ENCODE measurements around the gene FRY. TPM values are rescaled to one million over a fixed set of nuclear protein-coding genes. Genes with fewer than 3 reads are reported as not detected.

FRY gene
- polyA plus RNA-seq, 3 donors = 48.8 to 60.4 (median 57.5) TPM

DNA sequence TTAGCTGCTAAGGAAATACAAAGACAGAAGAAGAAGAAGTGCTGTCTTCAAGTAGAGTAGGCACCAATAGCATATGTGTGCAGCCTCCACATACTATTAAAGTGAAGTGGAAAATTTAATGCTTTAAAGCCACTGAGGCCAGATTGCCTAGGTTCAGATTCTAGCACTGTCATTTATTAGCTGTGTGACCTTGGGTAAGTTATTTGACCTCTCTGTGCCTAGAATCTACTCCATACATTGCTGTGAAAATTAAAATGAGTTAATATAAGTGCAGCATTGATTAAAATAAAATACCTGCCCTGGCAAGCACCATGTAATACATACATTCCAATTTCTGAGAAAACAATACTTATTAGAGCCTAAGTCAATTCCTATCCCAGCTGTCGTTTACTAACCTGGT, 110.5 kb downstream of the FRY start:
- no peak for DNase-seq (ENCODE audit: extremely low read depth in 1 of 11, low read depth in 9 of 11, low spot score in 4 of 11)

DNA sequence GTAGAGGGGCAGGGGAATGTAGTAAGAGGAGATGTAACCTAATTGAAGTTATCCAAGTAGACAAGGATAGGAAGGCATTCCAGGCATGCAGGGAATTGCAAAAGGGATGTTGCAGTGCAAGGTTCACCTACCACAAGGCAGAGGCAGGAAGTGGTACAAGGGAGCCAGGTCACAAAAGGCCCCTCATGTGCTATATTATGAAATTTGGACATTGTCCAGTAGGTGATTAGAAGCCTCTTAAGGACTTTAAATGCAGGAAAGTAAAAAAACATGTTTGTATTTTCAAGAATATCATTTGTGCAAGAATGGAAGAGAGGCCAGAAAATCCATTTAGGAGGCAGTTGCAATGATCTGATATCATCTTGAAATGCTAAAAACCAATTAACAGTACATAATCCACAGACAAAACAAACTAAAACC, 111.4 kb downstream of the FRY start:
- DNase-seq (ENCODE audit: extremely low read depth in 1 of 11, low read depth in 9 of 11, low spot score in 4 of 11) = peak in 2 of 11 donors; percentile 19 to 31

DNA sequence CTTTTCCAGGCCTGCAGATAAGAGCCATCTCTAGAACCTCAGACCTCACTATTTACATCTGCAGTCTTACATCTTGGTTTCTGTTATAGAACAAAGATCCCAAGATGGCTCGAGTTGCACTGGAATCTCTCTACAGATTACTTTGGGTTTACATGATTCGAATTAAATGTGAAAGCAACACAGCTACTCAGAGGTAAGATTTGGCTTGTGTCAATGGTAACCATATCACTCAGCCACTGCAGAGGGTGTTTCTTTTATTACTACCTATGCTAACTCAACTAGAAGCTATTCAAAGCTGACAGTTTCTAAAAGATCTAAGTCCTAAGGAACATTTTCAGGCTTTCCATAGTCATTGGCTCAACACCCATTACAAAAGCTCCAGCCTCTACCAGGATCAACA, 115.6 kb downstream of the FRY start:
- no peak for DNase-seq (ENCODE audit: extremely low read depth in 1 of 11, low read depth in 9 of 11, low spot score in 4 of 11)

DNA sequence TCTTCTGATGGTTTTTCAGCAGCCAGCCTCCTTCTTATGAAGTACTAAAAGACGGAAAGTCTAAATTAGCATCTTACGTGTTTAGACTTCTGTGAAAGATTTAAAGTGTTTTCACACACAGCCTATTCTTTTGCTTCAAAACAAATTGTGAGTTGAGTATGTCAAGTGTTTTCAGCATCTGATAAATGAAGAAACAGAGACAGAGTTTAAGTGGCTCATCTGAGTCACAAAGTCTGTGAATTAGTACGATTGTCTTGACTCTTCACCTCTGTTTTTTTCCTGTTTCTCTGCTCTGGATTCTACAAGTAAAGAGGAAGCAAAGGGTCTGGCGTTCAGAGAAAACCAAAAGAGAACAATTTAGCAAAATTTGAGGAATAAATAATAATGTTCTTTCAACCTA, 116.4 kb downstream of the FRY start:
- no peak for DNase-seq (ENCODE audit: extremely low read depth in 1 of 11, low read depth in 9 of 11, low spot score in 4 of 11)

DNA sequence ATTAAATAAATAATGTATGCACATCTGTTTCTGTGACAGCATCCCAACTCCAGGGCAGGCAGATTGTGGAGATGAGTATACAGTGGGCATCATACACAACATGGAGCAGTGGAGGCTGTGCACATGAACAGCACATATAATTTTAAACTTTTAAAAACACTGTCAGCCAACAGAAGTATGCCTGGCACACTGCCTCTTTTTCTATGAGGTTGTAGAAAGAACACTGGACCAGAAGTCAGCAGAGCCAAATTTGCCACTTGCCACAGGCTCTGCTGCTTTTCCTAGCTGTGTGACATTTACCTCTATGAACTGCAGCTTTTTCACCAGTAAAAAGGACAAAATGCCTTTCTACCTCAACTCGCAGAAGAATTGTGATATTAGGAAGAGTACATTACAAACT, 118.7 kb downstream of the FRY start:
- no peak for DNase-seq (ENCODE audit: extremely low read depth in 1 of 11, low read depth in 9 of 11, low spot score in 4 of 11)

DNA sequence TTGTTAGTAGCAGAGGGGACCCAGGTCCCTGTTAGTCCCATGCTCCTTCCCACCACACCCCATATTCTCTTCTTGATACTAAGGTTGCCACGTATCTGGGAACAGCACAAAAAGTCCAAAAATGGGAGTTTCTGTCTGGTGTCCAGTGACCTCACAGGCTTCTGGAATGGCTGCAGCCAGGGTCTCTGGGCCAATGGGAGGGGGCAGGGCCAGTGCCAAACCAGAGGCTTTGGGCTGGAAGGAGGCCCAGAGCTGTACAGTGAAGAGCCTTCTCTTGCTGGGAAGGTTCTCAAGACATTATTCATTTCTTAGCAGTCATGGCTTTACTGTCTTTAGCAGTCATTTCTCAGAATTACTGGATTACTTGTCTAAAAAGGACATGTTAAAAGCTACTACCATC, 119.2 kb downstream of the FRY start:
- DNase-seq (ENCODE audit: extremely low read depth in 1 of 11, low read depth in 9 of 11, low spot score in 4 of 11) = no peak

DNA sequence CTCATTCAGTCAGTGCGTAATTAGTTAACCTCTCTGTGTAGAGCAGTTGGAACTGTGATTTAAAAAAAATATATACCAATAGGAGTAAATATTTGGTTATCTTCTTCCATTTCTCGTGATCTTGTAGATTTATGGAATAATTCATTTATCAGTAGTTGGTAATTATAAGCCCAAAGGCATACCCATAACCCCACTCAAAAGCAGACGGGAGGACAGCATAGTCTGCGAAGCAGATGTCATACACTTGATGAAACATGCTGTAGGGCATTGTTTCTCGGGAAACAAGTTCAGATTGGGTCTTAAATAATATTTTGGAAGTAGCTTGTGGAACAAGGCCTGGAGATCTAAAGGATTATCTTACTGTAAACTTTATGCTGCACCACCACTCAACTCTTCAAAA, 119.7 kb downstream of the FRY start:
- DNase-seq (ENCODE audit: extremely low read depth in 1 of 11, low read depth in 9 of 11, low spot score in 4 of 11) = no peak

DNA sequence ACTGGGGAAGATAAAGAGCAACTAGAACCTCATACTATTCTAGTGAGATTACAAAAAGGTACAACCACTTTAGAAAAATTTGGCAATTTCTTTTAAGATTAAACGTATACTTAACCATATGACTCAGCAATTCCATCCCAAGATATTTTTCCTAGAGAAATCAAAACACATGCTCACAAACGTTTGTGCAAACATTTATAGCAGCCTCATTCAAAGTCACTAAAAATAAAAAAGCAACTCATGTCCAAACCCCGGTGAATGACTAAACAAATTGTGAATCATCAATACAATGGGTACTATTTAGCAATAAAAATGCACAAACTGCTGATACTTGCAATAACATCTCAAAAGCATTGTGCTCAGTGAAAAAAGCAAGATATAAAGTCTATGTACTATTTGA, 121.5 kb downstream of the FRY start:
- DNase-seq (ENCODE audit: extremely low read depth in 1 of 11, low read depth in 9 of 11, low spot score in 4 of 11) = no peak

DNA sequence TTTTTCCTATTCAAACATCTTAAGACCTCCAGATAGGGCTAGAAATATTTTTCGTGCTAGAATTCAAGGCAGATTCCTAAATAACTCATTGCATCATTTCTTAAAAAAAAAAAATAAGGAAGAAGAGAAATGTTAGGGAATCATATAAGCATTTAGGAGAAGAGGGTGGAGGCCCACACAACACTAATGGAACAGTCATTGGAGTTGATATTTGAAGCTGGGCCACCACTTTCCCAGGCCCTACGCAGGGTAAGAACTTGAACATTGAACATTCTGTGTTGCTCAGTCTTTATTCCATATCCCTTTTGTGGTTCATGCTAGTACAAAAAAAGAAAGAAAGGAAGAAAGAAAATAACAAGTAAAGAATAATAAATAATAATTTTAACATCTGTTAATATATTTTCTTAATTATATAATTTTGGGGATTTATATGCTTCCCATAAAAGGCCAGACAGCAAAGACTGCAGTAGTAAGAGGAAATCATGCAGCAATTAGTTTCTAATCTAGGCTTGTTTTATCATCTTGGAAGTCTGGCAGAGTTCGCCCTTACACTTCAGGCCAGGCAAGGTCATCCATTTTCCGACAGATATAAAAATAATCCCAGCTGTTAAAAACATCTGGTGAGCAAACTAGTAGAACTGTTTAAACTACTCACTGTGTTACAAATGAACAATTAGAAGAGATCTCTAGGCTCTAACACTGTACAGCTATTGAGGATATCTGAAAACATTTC, 127.7 kb downstream of the FRY start:
- DNase-seq (ENCODE audit: extremely low read depth in 1 of 11, low read depth in 9 of 11, low spot score in 4 of 11) = peak in 6 of 11 donors; percentile 10 to 42 (median 38)

DNA sequence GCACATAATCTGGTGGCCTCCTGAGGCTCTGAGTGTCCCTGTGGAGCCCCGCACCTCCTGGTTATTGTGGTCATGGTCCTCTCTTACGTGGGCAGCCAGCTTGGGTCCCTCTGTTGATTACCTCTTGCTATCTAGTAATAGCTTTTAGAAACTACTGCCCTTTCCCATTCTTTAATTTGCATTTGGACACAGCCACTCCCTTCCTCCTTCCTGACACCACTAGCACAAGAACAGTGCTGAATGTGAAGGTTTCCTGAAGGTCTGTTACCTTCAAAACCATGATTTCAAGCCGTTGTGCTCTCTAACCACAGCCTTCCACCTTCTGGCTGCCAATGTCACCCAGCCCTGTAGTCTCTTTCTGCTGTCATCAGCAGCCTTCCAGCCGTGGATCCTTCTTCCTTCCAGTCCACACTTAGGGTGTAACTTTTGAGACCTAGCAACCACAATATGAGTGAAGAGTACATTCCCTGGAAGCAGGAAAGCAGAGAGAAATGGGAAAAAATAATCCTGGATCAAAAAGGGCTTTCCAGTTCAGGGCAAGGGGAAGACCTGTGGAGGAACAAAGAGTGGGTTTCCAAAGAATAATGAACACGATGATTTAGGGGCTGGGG, 130.9 kb downstream of the FRY start:
- DNase-seq (ENCODE audit: extremely low read depth in 1 of 11, low read depth in 9 of 11, low spot score in 4 of 11) = no peak

DNA sequence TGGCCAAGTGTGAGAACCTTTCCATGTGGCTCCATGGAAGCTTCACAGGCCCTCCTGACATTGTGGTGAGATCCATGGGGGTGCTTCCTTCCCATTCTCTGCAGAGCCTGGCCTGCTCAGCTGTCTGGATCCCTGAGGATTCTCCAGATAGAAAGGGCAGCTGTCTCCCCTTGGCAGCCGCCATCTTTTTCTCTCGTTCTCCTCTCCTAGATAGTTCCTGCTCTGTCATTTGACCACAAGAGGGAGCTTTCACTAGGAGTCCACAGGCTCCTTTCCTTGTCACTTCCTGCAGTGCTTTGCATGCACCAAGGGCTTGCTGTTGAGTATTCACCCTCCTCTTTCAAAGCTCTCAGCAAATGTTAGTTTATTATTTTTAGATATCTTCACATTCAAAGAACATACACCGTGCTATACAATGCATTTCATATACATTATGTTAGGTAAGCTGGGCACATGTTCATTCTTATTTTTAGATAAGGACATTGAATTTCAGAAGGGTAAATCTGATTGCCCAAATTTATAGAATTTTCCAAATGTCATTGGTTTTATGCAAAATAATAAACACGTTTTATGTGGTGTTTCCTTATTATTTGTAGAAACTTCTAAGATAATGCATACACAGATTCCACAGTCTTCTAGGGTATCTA, 133.2 kb downstream of the FRY start:
- peak in 5 of 11 donors; percentile 10 to 46 (median 26) for DNase-seq (ENCODE audit: extremely low read depth in 1 of 11, low read depth in 9 of 11, low spot score in 4 of 11)

DNA sequence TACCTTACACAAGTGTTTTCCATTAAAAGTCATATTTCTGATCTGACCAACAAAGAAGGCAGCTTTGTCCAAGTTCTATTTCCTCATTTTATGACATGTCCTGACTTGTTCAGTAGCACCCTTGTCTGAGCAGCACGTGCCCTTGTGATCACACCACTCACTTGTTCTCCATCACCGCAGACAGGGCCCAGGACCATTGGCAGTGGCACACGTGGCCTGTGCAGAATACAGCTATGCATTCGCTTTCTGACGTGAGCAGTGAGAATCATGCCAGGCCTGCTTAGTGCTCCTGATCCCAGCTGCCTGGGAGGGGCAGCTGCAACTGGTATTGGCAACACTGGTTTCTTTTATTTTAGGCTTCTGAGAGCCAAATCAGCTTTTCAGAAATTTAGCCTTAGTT, 134.2 kb downstream of the FRY start:
- no peak for DNase-seq (ENCODE audit: extremely low read depth in 1 of 11, low read depth in 9 of 11, low spot score in 4 of 11)

DNA sequence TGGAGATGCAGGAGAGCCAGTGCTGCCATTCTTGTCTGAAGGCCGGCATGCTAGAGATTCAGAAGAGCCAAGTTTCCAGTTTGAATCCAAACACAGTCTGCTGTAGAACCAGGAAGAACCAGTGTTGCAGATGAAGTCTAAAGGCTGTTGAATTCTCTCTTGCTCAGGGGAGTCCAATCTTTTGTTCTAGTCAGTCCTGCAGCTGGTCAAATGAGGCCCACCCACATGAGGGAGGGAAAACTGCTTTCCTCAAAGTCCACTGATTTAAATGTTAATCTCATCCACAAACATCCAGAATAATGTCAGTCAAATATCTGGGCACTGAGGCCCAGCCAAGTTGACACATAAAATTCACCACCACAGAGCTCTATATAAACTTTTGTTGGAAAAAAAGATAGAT, 136.6 kb downstream of the FRY start:
- no peak for DNase-seq (ENCODE audit: extremely low read depth in 1 of 11, low read depth in 9 of 11, low spot score in 4 of 11)

DNA sequence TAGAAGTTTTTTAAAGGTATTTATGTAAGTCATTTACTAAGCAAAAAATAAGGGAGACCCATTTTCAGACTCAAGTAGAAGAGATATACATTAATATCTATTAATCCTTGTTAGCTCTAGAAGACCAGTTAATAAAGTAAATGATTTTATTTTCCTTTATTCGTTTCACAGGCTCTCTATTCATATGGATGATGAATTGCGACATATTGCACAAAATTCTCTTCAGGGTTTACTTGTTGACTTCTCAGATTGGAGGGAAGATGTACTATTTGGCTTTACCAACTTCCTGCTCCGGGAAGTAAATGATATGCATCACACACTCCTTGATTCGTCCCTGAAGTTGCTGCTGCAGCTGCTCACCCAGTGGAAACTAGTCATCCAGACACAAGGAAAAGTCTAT, 139.3 kb downstream of the FRY start:
- no peak for DNase-seq (ENCODE audit: extremely low read depth in 1 of 11, low read depth in 9 of 11, low spot score in 4 of 11)

DNA sequence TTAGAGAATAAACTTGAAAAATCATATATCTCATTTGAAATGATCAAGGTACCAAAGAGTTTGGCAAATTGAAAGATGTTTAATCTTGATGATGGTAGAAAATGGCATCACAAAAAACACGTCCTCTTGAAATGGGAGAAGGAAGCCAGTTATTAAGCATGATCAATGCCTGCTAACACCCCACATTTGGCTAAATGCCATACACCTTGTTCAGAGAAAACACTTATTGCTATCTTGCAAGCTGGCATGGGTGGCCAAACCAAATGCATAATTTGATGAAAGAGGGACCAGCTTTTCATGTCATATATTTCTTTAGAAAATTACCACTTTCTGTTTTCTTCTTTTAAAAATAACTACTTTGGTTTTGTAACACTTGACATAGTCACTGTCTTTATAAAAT, 142.3 kb downstream of the FRY start:
- no peak for DNase-seq (ENCODE audit: extremely low read depth in 1 of 11, low read depth in 9 of 11, low spot score in 4 of 11)

DNA sequence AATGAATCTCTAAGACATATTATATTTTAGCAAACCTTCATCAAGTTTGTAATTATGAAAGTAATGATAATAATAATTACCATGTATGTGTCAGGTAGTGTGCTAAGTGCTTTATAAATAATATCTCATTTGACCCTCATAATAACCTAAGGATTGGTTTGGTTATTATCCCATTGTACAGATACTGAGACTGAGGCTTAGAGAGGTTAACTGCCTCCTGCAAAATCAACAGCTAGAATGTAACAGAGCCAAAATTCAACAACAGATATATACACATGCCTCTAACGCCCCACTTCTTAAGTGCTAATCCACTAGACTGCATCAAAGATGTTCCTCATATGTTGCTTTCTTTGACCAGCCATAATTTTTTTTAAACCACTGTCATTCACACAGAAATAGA, 142.8 kb downstream of the FRY start:
- no peak for DNase-seq (ENCODE audit: extremely low read depth in 1 of 11, low read depth in 9 of 11, low spot score in 4 of 11)

DNA sequence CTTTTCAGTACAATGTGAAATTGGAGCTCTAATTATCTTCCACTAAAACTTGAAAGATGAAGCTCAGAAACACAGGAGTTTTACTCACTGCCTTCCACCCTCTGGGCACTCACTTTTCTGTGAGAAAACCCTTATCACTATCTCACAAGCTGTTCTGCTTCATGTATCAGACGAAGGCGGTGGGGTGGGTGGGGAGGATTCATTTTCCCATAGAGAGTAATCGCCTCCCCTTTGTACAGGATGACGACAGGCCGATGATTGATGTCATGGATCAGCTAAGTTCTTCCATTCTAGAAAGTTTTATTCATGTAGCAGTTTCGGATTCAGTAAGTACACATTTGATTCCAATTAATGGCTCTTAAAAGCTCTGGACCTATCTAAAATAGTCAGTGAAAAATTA, 143.7 kb downstream of the FRY start:
- peak in 6 of 11 donors; percentile 7 to 47 (median 19) for DNase-seq (ENCODE audit: extremely low read depth in 1 of 11, low read depth in 9 of 11, low spot score in 4 of 11)

DNA sequence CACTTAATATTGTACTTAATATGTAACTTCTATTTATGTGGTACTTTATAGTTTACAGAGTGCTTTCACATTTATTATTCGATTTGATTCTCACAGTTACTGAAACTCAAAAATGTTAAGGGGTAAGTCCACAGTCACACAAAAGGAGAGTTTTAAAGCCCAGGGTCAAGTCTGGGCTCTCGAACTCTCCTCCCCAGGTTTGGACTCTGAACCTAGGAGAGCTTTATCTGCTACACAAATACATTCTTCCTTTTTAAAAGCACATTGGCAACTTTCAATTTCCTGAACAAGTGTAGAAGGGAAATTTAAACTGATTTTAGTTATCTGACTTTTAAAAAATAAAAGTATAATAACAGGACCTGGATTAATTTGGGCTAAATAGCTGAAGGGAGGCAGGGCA, 144.4 kb downstream of the FRY start:
- DNase-seq (ENCODE audit: extremely low read depth in 1 of 11, low read depth in 9 of 11, low spot score in 4 of 11) = no peak

DNA sequence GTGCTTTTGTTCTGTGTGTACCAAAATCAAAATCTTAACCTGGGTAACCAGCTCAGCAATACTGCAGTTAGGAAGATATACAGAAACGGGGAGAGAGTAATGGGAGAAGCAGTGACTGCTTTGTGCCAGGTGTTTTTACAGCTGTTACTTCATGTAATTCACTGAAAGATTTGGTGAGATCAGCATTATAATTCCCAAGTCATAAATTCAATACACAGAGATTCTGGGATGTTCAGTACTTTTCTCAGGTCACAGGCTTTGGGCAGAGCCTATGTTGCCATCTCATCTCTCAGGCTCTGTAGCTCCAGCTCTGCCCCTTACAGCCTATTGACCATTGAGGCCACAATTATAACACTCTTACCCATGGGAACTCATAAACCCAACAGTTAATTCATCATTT, 145.1 kb downstream of the FRY start:
- no peak for DNase-seq (ENCODE audit: extremely low read depth in 1 of 11, low read depth in 9 of 11, low spot score in 4 of 11)

DNA sequence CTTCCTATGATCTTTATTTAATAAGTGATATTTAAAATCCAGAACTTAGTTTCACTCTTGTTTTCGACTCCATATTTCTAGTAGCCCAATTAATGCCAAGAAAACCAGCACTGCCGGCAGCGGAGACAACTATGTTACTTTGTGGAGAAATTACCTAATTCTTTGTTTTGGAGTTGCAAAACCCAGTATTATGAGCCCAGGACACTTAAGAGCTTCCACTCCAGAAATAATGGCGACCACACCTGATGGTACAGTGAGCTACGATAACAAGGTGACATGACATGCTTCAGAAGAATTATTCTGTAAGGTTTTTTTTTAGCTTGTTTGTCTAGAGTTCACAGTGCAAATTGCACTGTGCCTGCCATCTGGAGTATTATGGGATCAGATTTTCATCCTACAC, 147.2 kb downstream of the FRY start:
- DNase-seq (ENCODE audit: extremely low read depth in 1 of 11, low read depth in 9 of 11, low spot score in 4 of 11) = no peak

DNA sequence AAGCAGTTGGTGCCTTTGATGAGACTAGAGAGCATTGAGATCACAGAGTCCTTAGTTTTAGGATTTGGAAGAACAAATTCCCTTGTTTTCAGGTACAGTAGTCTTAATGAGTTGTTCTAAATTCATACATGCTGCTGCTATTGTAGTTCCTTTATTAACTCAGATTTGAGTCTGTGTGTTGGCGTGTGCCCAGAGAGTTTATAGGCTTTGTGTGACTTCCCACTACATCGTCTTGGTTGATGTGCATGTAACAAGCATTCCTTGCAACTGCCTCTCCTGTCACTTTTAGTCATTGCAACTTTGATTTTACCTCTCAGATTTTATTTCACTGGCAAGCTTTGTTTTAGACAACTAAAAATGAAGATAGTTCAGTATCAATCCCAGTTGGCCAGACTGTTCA, 148.1 kb downstream of the FRY start:
- no peak for DNase-seq (ENCODE audit: extremely low read depth in 1 of 11, low read depth in 9 of 11, low spot score in 4 of 11)
